SK-N-SH (cell line): ENCODE data around the gene AGBL3. TPM values are rescaled to one million over a fixed set of nuclear protein-coding genes. Genes with fewer than 3 reads are reported as not detected.
A peak's percentile ranks its signal among the peaks of the same experiment; 100 is the strongest.

Experiments
- CTCF ChIA-PET: fragments of 300-600, 350-600 bp; formaldehyde crosslinking; extraction: SDS; loops from one replicate; lab custom pipeline; 2021; lab: Yijun Ruan, JAX
- POLR2A ChIA-PET: fragments of 350-600 bp; sonication (Branson Sonifier 250); formaldehyde crosslinking; extraction: SDS; loops from one replicate; lab custom pipeline; 2020; ENCODE audit warnings: antibody characterized with exemption, inconsistent platforms; lab: Yijun Ruan, JAX
- DNase-seq: peaks from one replicate; pipeline ENCODE4 v3.0.0; 2012
- H2AFZ ChIP-seq: fragments of 200-600 bp; sonication (generic); 2 replicates; pipeline ENCODE4 v1.8.1; 2016; ENCODE audit warnings: antibody characterized with exemption, mild to moderate bottlenecking, low read depth
- H3F3A ChIP-seq: fragments of 200-600 bp; sonication (generic); replicated peaks from 2 replicates; pipeline ENCODE3; 2016; ENCODE audit warnings: antibody characterized with exemption, mild to moderate bottlenecking; ENCODE audit not compliant: insufficient read depth
- H3K27ac ChIP-seq, 2 experiments: fragments of 200-500 bp in 1 of 2; fragments of 200-600 bp in 1 of 2; sonication (Bioruptor generic) in 1 of 2; sonication (generic), shearing (Covaris generic) in 1 of 2; 2 replicates each; pipeline versions ENCODE4 v1.5.1 to v1.6.1; 2014 to 2016; ENCODE audit warnings: low read depth in 2 of 2, inconsistent platforms in 1 of 2, low read length in 1 of 2, mild to moderate bottlenecking in 1 of 2, mixed read lengths in 1 of 2
- H3K27me3 ChIP-seq: fragments of 200-600 bp; sonication (generic), shearing (Covaris generic); 2 replicates; pipeline ENCODE4 v1.6.1; 2016; ENCODE audit warnings: mixed run types; ENCODE audit not compliant: insufficient read depth
- H3K36me3 ChIP-seq, 2 experiments: fragments of 200-500 bp in 1 of 2; fragments of 200-600 bp in 1 of 2; sonication (Bioruptor generic) in 1 of 2; sonication (generic) in 1 of 2; replicated peaks in 1 of 2; 2 replicates each; pipeline versions ENCODE3 to v1.5.1; 2014 to 2016; ENCODE audit warnings: low read length in 1 of 2, mild to moderate bottlenecking in 1 of 2; ENCODE audit not compliant: insufficient read depth in 2 of 2, control insufficient read depth in 1 of 2
- H3K4me1 ChIP-seq, 2 experiments: fragments of 200-500 bp in 1 of 2; fragments of 200-600 bp in 1 of 2; sonication (Bioruptor generic) in 1 of 2; sonication (generic), shearing (Covaris generic) in 1 of 2; 2 replicates each; pipeline versions ENCODE4 v1.5.1 to v1.6.1; 2014 to 2016; ENCODE audit warnings: low read depth in 1 of 2, low read length in 1 of 2, mixed run types in 1 of 2; ENCODE audit not compliant: insufficient read depth in 2 of 2, control insufficient read depth in 1 of 2
- H3K4me2 ChIP-seq: fragments of 200-600 bp; sonication (generic), shearing (Covaris generic); 2 replicates; pipeline ENCODE4 v1.6.1; 2017; ENCODE audit warnings: mixed run types
- H3K4me3 ChIP-seq, 2 experiments: fragments of 200-500 bp in 1 of 2; fragments of 200-600 bp in 1 of 2; sonication (Bioruptor generic) in 1 of 2; sonication (generic), shearing (Covaris generic) in 1 of 2; 2 replicates each; pipeline versions ENCODE4 v1.5.1 to v1.8.1; 2014 to 2016; ENCODE audit warnings: low read depth in 2 of 2, inconsistent platforms in 1 of 2, low read length in 1 of 2, mild to moderate bottlenecking in 1 of 2, mixed read lengths in 1 of 2, moderate library complexity in 1 of 2
- H3K79me2 ChIP-seq: fragments of 200-600 bp; sonication (generic); 2 replicates; pipeline ENCODE4 v1.8.1; 2017; ENCODE audit warnings: mild to moderate bottlenecking; ENCODE audit not compliant: insufficient read depth
- H3K9ac ChIP-seq: fragments of 200-600 bp; sonication (generic); 2 replicates; pipeline ENCODE4 v1.6.1; 2017; ENCODE audit warnings: mixed run types
- H3K9me2 ChIP-seq: fragments of 200-600 bp; sonication (generic); 2 replicates; pipeline ENCODE4 v1.6.1; 2017; ENCODE audit warnings: mixed run types
- H3K9me3 ChIP-seq: fragments of 200-600 bp; sonication (generic); 2 replicates; pipeline ENCODE4 v1.6.1; 2017; ENCODE audit warnings: mixed run types, mild to moderate bottlenecking, moderate library complexity
- H4K20me1 ChIP-seq: fragments of 200-600 bp; sonication (generic); 2 replicates; pipeline ENCODE4 v1.6.1; 2017; ENCODE audit warnings: mild to moderate bottlenecking, mixed run types; ENCODE audit not compliant: insufficient read depth
- CHD2 ChIP-seq: fragments of 150-350 bp; IDR thresholded peaks from 2 replicates; pipeline ENCODE4 v1.6.1; 2018; ENCODE audit warnings: low read length; ENCODE audit not compliant: partially characterized antibody
- FOSL2 ChIP-seq: IDR thresholded peaks from 2 replicates; pipeline ENCODE4 v1.4.0; 2012; ENCODE audit warnings: low read depth, mild to moderate bottlenecking, moderate library complexity, borderline replicate concordance
- JUND ChIP-seq: IDR thresholded peaks from 2 replicates; pipeline ENCODE4 v1.4.0; 2012
- MXI1 ChIP-seq: IDR thresholded peaks from 2 replicates; pipeline ENCODE4 v1.6.1; 2012; ENCODE audit warnings: mild to moderate bottlenecking, low read depth, low read length, improper control_type of control experiment
- NFIC ChIP-seq: IDR thresholded peaks from 2 replicates; pipeline ENCODE4 v1.4.0; 2012; ENCODE audit warnings: borderline replicate concordance
- PBX3 ChIP-seq: IDR thresholded peaks from 2 replicates; pipeline ENCODE4; 2012
- RAD21 ChIP-seq: IDR thresholded peaks from 2 replicates; pipeline ENCODE4 v1.6.1; 2012; ENCODE audit warnings: mild to moderate bottlenecking, low read length
- RXRA ChIP-seq: IDR thresholded peaks from 2 replicates; pipeline ENCODE4 v1.4.0; 2012; ENCODE audit warnings: low read depth, mild to moderate bottlenecking, borderline replicate concordance
- SIN3A ChIP-seq: IDR thresholded peaks from 2 replicates; pipeline ENCODE4 v1.6.1; 2012; ENCODE audit warnings: low read depth, mild to moderate bottlenecking, low read length, moderate library complexity, borderline replicate concordance
- SMC3 ChIP-seq: IDR thresholded peaks from 2 replicates; pipeline ENCODE4 v1.6.1; 2012; ENCODE audit warnings: low read depth, low read length, improper control_type of control experiment
- TCF12 ChIP-seq: IDR thresholded peaks from 2 replicates; pipeline ENCODE4 v1.4.0; 2012
- YY1 ChIP-seq: IDR thresholded peaks from 2 replicates; pipeline ENCODE4 v1.4.0; 2012; ENCODE audit warnings: low read depth, mild to moderate bottlenecking
- ZBTB33 ChIP-seq: IDR thresholded peaks from 2 replicates; pipeline ENCODE4 v1.4.0; 2012; ENCODE audit warnings: low read depth, borderline replicate concordance
- WGBS: methylation state at CpG from one replicate; pipeline ENCODE4 v1.1.6; 2017; ENCODE audit warnings: low lambda C conversion rate; 5-methylcytosine and 5-hydroxymethylcytosine counted together
- polyA plus RNA-seq, 3 experiments: library from polyadenylated mRNA; depleted of rRNA; stranded (reverse); fragments of >200 nt; gene quantifications; 2 replicates each; pipeline ENCODE4 v1.2.3, GENCODE V29; 2012
- TF ChIP-seq, protein P1 (sequence below): IDR thresholded peaks from 2 replicates; pipeline ENCODE4 v1.4.0; 2012; ENCODE audit warnings: low read depth
- TF ChIP-seq, protein P2 (sequence below): fragments of 150-350 bp; IDR thresholded peaks from 2 replicates; pipeline ENCODE4 v1.6.1; 2017; ENCODE audit warnings: antibody characterized with exemption, low read length, low read depth, borderline replicate concordance
- TF ChIP-seq, protein P3 (sequence below): fragments of 200-600 bp; sonication (generic); IDR thresholded peaks from 2 replicates; pipeline ENCODE4 v1.6.1; 2017; ENCODE audit warnings: antibody characterized with exemption, mild to moderate bottlenecking, moderate library complexity

AGBL3 gene
- polyA plus RNA-seq, 1 of the 3 experiments (the other 2 are of a cell fraction): 0.35 TPM

- Histone ChIP-seq H3K9ac (0 out of 2 replicates have a peak overlapping the region, but pooled peaks have one; percentile 0), H3K36me3 (peaks cover 92 to 93% of the 10 kb centered on the region in 2 experiments), H3K4me1 (peaks cover 7 to 19% of the 10 kb centered on the region in 2 experiments; a peak in 2 of 4 replicates), H3K9me2 (no peaks in the 10 kb centered on the region), H3K27ac (peak overlapping the region; percentile 11 to 48; a peak in 3 of 4 replicates), H2AFZ (no peak overlapping the region), H3F3A (peaks cover 49% of the 10 kb centered on the region), H4K20me1 (no peaks in the 10 kb centered on the region), H3K4me3 (no peak overlapping the region), H3K27me3 (no peaks in the 10 kb centered on the region), H3K4me2 (no peak overlapping the region), H3K79me2 (peaks cover 56% of the 10 kb centered on the region), H3K9me3 (no peaks in the 10 kb centered on the region)
- WGBS: 61% methylated on average over 3 of the region's 3 CpGs
- POLR2A ChIA-PET: no interaction called here
- DNase-seq: no peak
- CTCF ChIA-PET: interaction anchor here (1.0 to 6.7 kb wide), 7 partner anchors 9 to 308 kb away, joined by 3 to 114 read pairs (median 4); no protein-coding TSS in a partner anchor
- TF ChIP-seq RXRA (no peak), CHD2 (no peak), PBX3 (peak; percentile 32; the same call in 1 of the 2 replicates), SMC3 (no peak), ZBTB33 (no peak), SIN3A (no peak), TCF12 (peak; percentile 19; the same call in 1 of the 2 replicates), RAD21 (no peak), JUND (peak; percentile 50; the same call in 1 of the 2 replicates), NFIC (no peak), FOSL2 (peak; percentile 43; the same call in 1 of the 2 replicates), MXI1 (no peak), YY1 (peak; percentile 35; the same call in 1 of the 2 replicates)
- TF ChIP-seq, protein P1, sequence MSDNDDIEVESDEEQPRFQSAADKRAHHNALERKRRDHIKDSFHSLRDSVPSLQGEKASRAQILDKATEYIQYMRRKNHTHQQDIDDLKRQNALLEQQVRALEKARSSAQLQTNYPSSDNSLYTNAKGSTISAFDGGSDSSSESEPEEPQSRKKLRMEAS: peak; percentile 78
- TF ChIP-seq, protein P2, sequence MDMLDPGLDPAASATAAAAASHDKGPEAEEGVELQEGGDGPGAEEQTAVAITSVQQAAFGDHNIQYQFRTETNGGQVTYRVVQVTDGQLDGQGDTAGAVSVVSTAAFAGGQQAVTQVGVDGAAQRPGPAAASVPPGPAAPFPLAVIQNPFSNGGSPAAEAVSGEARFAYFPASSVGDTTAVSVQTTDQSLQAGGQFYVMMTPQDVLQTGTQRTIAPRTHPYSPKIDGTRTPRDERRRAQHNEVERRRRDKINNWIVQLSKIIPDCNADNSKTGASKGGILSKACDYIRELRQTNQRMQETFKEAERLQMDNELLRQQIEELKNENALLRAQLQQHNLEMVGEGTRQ: no peak
- TF ChIP-seq, protein P3, sequence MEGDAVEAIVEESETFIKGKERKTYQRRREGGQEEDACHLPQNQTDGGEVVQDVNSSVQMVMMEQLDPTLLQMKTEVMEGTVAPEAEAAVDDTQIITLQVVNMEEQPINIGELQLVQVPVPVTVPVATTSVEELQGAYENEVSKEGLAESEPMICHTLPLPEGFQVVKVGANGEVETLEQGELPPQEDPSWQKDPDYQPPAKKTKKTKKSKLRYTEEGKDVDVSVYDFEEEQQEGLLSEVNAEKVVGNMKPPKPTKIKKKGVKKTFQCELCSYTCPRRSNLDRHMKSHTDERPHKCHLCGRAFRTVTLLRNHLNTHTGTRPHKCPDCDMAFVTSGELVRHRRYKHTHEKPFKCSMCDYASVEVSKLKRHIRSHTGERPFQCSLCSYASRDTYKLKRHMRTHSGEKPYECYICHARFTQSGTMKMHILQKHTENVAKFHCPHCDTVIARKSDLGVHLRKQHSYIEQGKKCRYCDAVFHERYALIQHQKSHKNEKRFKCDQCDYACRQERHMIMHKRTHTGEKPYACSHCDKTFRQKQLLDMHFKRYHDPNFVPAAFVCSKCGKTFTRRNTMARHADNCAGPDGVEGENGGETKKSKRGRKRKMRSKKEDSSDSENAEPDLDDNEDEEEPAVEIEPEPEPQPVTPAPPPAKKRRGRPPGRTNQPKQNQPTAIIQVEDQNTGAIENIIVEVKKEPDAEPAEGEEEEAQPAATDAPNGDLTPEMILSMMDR: no peak
Observed at GRCh38 chr7:134941185-134941900, 45.0 kb upstream of the AGBL3 start.
